K562 (cell line): ENCODE data around the gene RC3H2. TPM values are rescaled to one million over a fixed set of nuclear protein-coding genes. Genes with fewer than 3 reads are reported as not detected.

Experiments used
- CREB1 ChIP-seq, 2 experiments: sonication (generic) in 1 of 2; formaldehyde crosslinking in 1 of 2; IDR thresholded peaks; 2 replicates each; pipeline versions ENCODE4 v1.6.1 to v1.8.0; 2012 to 2022; ENCODE audit warnings: inconsistent platforms in 1 of 2, mild to moderate bottlenecking in 1 of 2, missing genetic modification reagents in 1 of 2, moderate library complexity in 1 of 2
- EP300 ChIP-seq: IDR thresholded peaks from 2 replicates; pipeline ENCODE4 v1.6.1; 2012; ENCODE audit warnings: low read length, improper control_type of control experiment
- JUN ChIP-seq, 2 experiments: sonication (generic) in 1 of 2; formaldehyde crosslinking in 1 of 2; IDR thresholded peaks; 2 replicates each; pipeline versions ENCODE4 v1.6.1 to v1.8.0; 2012 to 2022; ENCODE audit warnings: borderline replicate concordance in 2 of 2, mild to moderate bottlenecking in 2 of 2, improper control_type of control experiment in 1 of 2, low read depth in 1 of 2, low read length in 1 of 2, missing genetic modification reagents in 1 of 2
- LEF1 ChIP-seq: fragments of 450-650 bp; IDR thresholded peaks from 2 replicates; pipeline ENCODE4 v1.6.1; 2016; ENCODE audit warnings: mild to moderate bottlenecking
- NFE2L1 ChIP-seq: fragments of 450-650 bp; IDR thresholded peaks from 2 replicates; pipeline ENCODE4 v1.6.1; 2016; ENCODE audit warnings: missing genetic modification characterization, low read depth, mild to moderate bottlenecking, missing compliant biosample characterization, moderate library complexity, borderline replicate concordance
- RFX7 ChIP-seq: fragments of 250-450 bp; sonication (Bioruptor Pico); IDR thresholded peaks from 2 replicates; pipeline ENCODE4 v1.5.1; 2021; ENCODE audit warnings: mild to moderate bottlenecking
- SPI1 ChIP-seq: IDR thresholded peaks from 2 replicates; pipeline ENCODE4 v1.6.1; 2011; ENCODE audit warnings: low read depth, low read length, control low read depth, borderline replicate concordance
- WHSC1 ChIP-seq: IDR thresholded peaks from one replicate; pipeline ENCODE4 v1.6.1; 2012; ENCODE audit warnings: low read length, control low read depth, inconsistent platforms
- polyA plus RNA-seq, 8 experiments: library from polyadenylated mRNA; depleted of rRNA in 4 of 8; stranded (reverse) in 5 of 8; unstranded in 3 of 8; fragments of >200 nt; fragmentation: Nextera tagmentation in 2 of 8; fragmentation: Illumina TruSeq in 1 of 8; extraction: Ambion mirVana in 2 of 8; extraction: Trizol in 1 of 8; gene quantifications; 2 replicates each; pipeline versions ENCODE4 v1.2.1 to v1.2.3, GENCODE V29; 2011 to 2014; ENCODE audit warnings: inconsistent platforms in 1 of 8, missing spikeins in 1 of 8
- total RNA-seq, 7 experiments: library from RNA; depleted of rRNA in 6 of 7; stranded (reverse); fragments of >200 nt in 6 of 7; fragmentation: Illumina TruSeq in 2 of 7; extraction: Trizol in 2 of 7; gene quantifications; 2 replicates each; pipeline versions ENCODE4 v1.2.1 to v1.2.3, GENCODE V29; 2011 to 2021; ENCODE audit warnings: low replicate concordance in 1 of 7
- TF ChIP-seq, protein P1 (sequence below), 2 experiments: fragments of 450-650 bp; IDR thresholded peaks; 2 replicates each; pipeline ENCODE4 v1.6.1; 2016; ENCODE audit warnings: mild to moderate bottlenecking in 2 of 2, borderline replicate concordance in 1 of 2, low read depth in 1 of 2, moderate library complexity in 1 of 2
- TF ChIP-seq, protein P2 (sequence below): fragments of 250-450 bp; sonication (Bioruptor Pico); IDR thresholded peaks from 2 replicates; pipeline ENCODE4 v1.4.0; 2020
- TF ChIP-seq, protein P3 (sequence below): fragments of 450-650 bp; formaldehyde crosslinking; IDR thresholded peaks from 2 replicates; pipeline ENCODE4 v1.4.0; 2022; ENCODE audit warnings: mild to moderate bottlenecking, moderate library complexity

RC3H2 gene
- total and polyA plus RNA-seq, 9 of the 15 experiments (the other 6 are each of a cell fraction or from before 2014, with no cell fraction given), result 5.6 to 35.4 (median 18.6) TPM

DNA sequence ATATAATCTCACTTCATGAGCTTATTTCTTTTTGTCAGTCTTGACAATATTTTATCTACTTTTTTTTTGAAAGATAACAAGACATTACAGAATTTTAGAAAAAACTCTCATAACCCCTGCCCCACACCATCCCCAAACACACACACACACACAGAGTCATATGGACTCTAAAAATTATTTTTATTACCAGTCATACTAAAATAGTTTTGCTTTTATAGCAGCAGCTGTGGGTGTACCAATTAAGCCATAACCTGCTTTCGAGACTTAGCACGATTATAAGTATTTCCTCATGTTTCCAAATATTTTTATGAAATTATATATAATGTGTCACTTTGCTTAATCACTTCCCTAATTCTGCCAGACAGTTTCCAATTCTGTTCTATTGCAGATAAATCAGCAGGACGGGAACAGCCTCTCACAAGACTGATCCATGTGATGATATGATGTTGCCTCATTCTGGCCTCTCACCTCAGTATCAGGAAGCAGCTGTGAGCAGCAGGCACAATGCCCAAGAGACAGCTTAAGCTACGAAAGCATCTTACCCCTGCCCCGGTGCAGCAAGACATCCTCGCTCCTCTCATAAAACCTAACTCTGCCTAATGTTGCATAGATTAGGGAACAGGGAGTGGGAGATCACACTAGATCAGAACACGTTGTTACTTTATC lies 83.7 kb downstream of the RC3H2 start (continued):
- TF ChIP-seq, protein P1, sequence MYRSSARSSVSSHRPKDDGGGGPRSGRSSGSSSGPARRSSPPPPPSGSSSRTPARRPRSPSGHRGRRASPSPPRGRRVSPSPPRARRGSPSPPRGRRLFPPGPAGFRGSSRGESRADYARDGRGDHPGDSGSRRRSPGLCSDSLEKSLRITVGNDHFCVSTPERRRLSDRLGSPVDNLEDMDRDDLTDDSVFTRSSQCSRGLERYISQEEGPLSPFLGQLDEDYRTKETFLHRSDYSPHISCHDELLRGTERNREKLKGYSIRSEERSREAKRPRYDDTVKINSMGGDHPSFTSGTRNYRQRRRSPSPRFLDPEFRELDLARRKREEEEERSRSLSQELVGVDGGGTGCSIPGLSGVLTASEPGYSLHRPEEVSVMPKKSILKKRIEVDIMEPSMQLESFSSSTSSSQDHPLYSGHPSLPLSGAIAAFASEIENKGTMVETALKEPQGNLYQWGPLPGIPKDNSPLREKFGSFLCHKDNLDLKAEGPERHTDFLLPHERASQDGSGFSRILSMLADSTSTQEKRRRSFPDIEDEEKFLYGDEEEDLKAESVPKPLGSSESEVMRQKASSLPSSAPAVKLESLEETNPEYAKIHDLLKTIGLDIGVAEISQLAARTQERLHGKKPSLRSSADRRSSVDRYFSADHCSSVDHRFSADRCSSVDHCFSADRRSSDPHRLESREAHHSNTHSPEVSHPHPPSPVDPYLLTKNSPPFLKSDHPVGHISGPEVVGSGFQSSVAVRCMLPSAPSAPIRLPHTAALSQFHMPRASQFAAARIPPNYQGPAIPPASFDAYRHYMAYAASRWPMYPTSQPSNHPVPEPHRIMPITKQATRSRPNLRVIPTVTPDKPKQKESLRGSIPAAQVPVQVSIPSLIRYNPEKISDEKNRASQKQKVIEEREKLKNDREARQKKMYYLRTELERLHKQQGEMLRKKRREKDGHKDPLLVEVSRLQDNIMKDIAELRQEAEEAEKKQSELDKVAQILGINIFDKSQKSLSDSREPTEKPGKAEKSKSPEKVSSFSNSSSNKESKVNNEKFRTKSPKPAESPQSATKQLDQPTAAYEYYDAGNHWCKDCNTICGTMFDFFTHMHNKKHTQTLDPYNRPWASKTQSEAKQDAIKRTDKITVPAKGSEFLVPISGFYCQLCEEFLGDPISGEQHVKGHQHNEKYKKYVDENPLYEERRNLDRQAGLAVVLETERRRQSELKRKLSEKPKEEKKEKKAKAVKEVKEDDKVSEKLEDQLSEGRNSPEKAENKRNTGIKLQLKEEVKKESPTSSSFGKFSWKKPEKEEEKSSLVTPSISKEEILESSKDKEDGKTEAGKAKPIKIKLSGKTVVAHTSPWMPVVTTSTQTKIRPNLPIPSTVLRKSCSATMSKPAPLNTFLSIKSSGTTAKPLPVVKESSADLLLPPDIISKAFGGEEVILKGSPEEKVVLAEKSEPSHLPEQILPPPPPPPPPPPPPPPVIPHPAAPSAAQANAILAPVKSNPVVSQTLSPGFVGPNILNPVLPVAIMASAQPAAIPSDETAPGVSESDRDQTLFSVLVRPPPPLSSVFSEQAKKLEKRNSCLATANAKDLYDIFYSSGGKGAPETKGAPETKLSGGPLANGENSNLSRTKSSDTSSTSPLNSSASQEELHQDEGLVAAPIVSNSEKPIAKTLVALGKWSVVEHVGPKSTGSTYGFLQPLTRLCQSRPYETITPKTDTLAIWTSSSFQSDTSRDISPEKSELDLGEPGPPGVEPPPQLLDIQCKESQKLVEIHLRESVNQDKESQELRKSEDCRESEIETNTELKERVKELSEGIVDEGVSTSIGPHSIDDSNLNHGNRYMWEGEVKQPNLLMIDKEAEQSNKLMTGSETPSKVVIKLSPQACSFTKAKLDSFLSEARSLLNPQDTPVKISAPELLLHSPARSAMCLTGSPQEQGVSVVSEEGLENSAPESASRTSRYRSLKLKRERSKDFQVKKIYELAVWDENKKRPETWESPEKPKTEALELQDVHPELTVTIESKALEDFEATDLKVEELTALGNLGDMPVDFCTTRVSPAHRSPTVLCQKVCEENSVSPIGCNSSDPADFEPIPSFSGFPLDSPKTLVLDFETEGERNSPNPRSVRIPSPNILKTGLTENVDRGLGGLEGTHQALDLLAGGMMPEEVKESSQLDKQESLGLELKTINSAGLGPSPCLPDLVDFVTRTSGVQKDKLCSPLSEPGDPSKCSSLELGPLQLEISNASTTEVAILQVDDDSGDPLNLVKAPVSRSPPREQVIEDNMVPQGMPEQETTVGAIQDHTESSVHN (IDR thresholded peaks at IDR 0.05; ENCODE audit: borderline replicate concordance in 1 of 2, low read depth in 1 of 2), result peak in 1 of 2 experiments; percentile 92; a peak in 2 of 4 replicates
- TF ChIP-seq CREB1 (IDR thresholded peaks at IDR 0.05) (no peak), CREB1 (CRISPR knock-in tag; IDR thresholded peaks at IDR 0.05) (no peak), LEF1 (no peak), RFX7 (CRISPR knock-in tag) (no peak), SPI1 (peak; percentile 55; the same call in 1 of the 2 replicates), WHSC1 (no peak), JUN (IDR thresholded peaks at IDR 0.05; ENCODE audit: borderline replicate concordance, low read depth, low read length) (peak; percentile 16; the same call in 1 of the 2 replicates), JUN (CRISPR knock-in tag; IDR thresholded peaks at IDR 0.05; ENCODE audit: borderline replicate concordance) (no peak), EP300 (peak; percentile 48; the same call in 1 of the 2 replicates), NFE2L1 (tag) (no peak)
- TF ChIP-seq, protein P2, sequence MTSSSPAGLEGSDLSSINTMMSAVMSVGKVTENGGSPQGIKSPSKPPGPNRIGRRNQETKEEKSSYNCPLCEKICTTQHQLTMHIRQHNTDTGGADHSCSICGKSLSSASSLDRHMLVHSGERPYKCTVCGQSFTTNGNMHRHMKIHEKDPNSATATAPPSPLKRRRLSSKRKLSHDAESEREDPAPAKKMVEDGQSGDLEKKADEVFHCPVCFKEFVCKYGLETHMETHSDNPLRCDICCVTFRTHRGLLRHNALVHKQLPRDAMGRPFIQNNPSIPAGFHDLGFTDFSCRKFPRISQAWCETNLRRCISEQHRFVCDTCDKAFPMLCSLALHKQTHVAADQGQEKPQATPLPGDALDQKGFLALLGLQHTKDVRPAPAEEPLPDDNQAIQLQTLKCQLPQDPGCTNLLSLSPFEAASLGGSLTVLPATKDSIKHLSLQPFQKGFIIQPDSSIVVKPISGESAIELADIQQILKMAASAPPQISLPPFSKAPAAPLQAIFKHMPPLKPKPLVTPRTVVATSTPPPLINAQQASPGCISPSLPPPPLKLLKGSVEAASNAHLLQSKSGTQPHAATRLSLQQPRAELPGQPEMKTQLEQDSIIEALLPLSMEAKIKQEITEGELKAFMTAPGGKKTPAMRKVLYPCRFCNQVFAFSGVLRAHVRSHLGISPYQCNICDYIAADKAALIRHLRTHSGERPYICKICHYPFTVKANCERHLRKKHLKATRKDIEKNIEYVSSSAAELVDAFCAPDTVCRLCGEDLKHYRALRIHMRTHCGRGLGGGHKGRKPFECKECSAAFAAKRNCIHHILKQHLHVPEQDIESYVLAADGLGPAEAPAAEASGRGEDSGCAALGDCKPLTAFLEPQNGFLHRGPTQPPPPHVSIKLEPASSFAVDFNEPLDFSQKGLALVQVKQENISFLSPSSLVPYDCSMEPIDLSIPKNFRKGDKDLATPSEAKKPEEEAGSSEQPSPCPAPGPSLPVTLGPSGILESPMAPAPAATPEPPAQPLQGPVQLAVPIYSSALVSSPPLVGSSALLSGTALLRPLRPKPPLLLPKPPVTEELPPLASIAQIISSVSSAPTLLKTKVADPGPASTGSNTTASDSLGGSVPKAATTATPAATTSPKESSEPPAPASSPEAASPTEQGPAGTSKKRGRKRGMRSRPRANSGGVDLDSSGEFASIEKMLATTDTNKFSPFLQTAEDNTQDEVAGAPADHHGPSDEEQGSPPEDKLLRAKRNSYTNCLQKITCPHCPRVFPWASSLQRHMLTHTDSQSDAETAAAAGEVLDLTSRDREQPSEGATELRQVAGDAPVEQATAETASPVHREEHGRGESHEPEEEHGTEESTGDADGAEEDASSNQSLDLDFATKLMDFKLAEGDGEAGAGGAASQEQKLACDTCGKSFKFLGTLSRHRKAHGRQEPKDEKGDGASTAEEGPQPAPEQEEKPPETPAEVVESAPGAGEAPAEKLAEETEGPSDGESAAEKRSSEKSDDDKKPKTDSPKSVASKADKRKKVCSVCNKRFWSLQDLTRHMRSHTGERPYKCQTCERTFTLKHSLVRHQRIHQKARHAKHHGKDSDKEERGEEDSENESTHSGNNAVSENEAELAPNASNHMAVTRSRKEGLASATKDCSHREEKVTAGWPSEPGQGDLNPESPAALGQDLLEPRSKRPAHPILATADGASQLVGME, result peak; percentile 45; the same call in 1 of the 2 replicates
- TF ChIP-seq, protein P3, sequence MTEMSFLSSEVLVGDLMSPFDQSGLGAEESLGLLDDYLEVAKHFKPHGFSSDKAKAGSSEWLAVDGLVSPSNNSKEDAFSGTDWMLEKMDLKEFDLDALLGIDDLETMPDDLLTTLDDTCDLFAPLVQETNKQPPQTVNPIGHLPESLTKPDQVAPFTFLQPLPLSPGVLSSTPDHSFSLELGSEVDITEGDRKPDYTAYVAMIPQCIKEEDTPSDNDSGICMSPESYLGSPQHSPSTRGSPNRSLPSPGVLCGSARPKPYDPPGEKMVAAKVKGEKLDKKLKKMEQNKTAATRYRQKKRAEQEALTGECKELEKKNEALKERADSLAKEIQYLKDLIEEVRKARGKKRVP, result peak; percentile 72
